GM12874 (cell line): Measurements from ENCODE around the gene PLAAT1.

Source experiments
- CTCF ChIP-seq: IDR thresholded peaks from 2 replicates; pipeline ENCODE4 v1.5.1; 2011; ENCODE audit warnings: low read depth, mild to moderate bottlenecking, control low read depth, low read length, moderate library complexity; ENCODE audit not compliant: insufficient read depth

Gene PLAAT1

GRCh38 chr3:193253986-193254660 lies 13.1 kb downstream of the PLAAT1 start:
- TF ChIP-seq CTCF: no peak

DNA sequence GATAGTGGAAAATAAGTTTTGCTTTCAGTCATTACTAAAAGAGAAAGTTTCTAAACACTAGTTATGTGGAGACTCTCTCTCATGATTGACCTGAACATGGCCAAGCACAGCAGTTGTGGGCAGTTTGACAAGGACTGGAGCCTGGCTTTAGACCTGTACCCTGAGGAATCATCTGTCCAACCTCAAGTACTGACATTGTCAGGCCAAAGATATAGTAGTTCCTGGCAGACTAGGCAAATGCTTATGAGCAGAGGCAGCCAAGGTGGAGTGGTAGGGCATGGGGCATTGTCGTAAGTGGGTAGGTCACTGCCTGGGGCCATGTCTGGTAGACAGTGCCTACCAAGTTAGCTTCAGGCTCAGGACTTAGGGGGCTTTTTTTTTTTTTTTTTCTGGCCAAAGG lies 20.9 kb downstream of the PLAAT1 start:
- no peak for TF ChIP-seq CTCF

DNA sequence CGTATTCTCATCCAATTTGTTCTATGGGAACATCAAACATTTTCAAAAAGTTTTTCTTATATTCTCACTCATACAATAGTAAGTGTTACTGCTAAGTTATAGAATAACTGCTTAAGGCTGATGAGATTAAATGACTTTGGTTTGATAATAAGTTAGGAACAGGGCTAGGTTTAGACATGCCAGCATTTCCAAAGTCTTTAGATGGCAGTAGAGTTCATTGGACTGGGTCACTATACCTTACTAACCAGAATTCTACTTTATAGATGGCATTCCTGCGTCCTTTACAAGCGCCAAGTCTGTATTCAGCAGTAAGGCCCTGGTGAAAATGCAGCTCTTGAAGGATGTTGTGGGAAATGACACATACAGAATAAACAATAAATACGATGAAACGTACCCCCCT lies 21.7 kb downstream of the PLAAT1 start:
- TF ChIP-seq CTCF: no peak

DNA sequence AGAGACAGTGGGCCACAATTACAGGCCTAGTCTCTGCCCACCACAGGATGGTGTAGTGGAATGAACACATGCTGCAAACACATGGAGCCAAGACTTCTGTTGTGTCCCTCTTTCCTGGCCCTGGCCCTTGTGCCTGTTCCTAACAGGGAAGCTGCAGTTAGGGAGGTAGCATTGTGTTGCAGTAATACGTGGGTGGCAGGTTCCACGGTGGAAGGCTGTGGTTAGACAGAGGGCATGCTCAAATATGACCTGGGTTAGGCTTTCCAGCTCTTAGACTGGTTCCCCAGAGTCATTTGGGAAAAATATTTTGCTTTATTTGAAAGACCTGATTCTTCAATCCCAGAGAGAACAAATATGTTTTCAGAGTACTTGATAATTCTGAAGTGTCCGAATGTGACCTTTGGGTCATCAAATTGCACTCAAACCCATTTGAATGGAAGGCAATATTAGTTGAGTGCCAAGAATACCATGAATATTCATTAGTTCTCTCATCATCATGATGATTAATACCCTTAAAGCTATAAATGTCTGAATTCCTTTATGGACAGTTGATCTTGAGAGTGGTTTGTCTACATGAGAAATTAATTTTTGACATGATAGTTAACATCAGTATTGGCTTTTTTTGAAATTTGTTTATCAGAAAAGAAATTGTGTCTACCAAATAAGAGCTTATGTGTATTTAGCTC lies 28.5 kb downstream of the PLAAT1 start:
- no peak for TF ChIP-seq CTCF

- no peak for TF ChIP-seq CTCF
Measured at GRCh38 chr3:193270451-193270850, 29.4 kb downstream of the PLAAT1 start.

GRCh38 chr3:193271101-193271840 lies 30.2 kb downstream of the PLAAT1 start:
- TF ChIP-seq CTCF: no peak

GRCh38 chr3:193292386-193292785 lies 51.4 kb downstream of the PLAAT1 start:
- TF ChIP-seq CTCF: no peak
